ENCODE measurements around the gene PRKCE. TPM values are rescaled to one million over a fixed set of nuclear protein-coding genes. Genes with fewer than 3 reads are reported as not detected.

Gene PRKCE
- total and polyA plus RNA-seq, 2 experiments from 2014 or later = 0.94 to 1.2 TPM

DNA sequence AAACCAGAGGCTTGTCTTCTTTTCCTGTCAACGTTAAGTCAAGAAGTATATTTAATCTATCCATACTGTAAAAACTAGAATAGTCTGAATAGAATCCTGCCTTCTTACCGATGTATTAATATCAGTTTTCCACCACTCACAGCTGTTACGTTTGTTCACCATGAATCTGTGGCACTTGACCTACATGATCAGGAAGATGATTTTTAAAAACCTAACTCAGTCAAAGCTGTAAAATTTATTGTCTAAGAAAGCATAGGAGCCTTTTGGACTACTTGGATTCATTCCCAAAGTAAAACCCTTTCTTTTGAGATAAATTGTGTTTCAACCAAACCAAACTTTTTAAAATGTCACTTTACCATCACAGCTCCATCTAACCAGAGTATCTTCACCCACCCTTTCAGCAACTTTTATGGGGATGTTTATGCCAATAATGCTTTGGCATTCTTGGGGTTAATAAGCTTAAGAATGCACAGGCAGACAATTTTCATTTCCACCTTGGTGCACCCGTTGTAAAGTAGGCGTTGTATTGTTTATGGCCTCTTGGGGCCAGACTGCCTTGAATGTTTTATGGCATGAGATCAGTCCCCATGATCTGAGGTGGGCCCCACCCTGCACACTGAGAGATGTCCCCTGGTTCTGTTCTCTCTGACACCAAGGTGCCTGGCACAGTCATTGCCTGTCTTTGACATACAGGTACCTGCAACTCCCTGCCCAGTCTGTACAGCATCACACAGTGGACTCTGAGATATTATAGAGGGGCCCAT is 469.5 kb downstream of the PRKCE start:
- Mint-ChIP-seq H3K36me3 (ENCODE audit: low read depth) (no peaks in the 10 kb centered on the region), H3K27me3 (ENCODE audit: insufficient read depth, low read depth, poor library complexity) (no peaks in the 10 kb centered on the region), H3K4me3 (no peak overlapping the region), H3K27ac (no peak overlapping the region), H3K9me3 (no peaks in the 10 kb centered on the region), H3K4me1 (peaks cover 7% of the 10 kb centered on the region; the same call in 2 of the 3 replicates)
- Histone ChIP-seq H3F3A (replicated peaks; ENCODE audit: low read depth) (no peaks in the 10 kb centered on the region), H3K27ac (ENCODE audit: low read depth) (no peak overlapping the region), H3K79me2 (replicated peaks; ENCODE audit: insufficient read depth) (no peaks in the 10 kb centered on the region), H3K36me3 (ENCODE audit: insufficient read depth) (no peaks in the 10 kb centered on the region), H3K4me1 (ENCODE audit: insufficient read depth) (peaks cover 8% of the 10 kb centered on the region; the same call in 1 of the 2 replicates), H3K27me3 (ENCODE audit: insufficient read depth) (no peaks in the 10 kb centered on the region), H2AFZ (no peak overlapping the region), H3K4me2 (no peak overlapping the region), H3K9me2 (ENCODE audit: insufficient read depth) (no peaks in the 10 kb centered on the region), H4K20me1 (replicated peaks; ENCODE audit: insufficient read depth) (no peaks in the 10 kb centered on the region), H3K4me3 (no peak overlapping the region)
- TF ChIP-seq, protein P1, sequence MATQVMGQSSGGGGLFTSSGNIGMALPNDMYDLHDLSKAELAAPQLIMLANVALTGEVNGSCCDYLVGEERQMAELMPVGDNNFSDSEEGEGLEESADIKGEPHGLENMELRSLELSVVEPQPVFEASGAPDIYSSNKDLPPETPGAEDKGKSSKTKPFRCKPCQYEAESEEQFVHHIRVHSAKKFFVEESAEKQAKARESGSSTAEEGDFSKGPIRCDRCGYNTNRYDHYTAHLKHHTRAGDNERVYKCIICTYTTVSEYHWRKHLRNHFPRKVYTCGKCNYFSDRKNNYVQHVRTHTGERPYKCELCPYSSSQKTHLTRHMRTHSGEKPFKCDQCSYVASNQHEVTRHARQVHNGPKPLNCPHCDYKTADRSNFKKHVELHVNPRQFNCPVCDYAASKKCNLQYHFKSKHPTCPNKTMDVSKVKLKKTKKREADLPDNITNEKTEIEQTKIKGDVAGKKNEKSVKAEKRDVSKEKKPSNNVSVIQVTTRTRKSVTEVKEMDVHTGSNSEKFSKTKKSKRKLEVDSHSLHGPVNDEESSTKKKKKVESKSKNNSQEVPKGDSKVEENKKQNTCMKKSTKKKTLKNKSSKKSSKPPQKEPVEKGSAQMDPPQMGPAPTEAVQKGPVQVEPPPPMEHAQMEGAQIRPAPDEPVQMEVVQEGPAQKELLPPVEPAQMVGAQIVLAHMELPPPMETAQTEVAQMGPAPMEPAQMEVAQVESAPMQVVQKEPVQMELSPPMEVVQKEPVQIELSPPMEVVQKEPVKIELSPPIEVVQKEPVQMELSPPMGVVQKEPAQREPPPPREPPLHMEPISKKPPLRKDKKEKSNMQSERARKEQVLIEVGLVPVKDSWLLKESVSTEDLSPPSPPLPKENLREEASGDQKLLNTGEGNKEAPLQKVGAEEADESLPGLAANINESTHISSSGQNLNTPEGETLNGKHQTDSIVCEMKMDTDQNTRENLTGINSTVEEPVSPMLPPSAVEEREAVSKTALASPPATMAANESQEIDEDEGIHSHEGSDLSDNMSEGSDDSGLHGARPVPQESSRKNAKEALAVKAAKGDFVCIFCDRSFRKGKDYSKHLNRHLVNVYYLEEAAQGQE (IDR thresholded peaks at IDR 0.05; ENCODE audit: unreplicated experiment) = no peak
- TF ChIP-seq ZNF114 (CRISPR knock-in tag; IDR thresholded peaks at IDR 0.05) = no peak
- TF ChIP-seq JUNB (IDR thresholded peaks at IDR 0.05; ENCODE audit: unreplicated experiment) = no peak
- no peak for TF ChIP-seq EZH2phosphoT487 (IDR thresholded peaks at IDR 0.05; ENCODE audit: unreplicated experiment)
- no peak for TF ChIP-seq CREB1 (CRISPR knock-in tag; IDR thresholded peaks at IDR 0.05; ENCODE audit: low read depth)
- TF ChIP-seq, protein P2, sequence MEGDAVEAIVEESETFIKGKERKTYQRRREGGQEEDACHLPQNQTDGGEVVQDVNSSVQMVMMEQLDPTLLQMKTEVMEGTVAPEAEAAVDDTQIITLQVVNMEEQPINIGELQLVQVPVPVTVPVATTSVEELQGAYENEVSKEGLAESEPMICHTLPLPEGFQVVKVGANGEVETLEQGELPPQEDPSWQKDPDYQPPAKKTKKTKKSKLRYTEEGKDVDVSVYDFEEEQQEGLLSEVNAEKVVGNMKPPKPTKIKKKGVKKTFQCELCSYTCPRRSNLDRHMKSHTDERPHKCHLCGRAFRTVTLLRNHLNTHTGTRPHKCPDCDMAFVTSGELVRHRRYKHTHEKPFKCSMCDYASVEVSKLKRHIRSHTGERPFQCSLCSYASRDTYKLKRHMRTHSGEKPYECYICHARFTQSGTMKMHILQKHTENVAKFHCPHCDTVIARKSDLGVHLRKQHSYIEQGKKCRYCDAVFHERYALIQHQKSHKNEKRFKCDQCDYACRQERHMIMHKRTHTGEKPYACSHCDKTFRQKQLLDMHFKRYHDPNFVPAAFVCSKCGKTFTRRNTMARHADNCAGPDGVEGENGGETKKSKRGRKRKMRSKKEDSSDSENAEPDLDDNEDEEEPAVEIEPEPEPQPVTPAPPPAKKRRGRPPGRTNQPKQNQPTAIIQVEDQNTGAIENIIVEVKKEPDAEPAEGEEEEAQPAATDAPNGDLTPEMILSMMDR (conservative IDR thresholded peaks at IDR 0.05; ENCODE audit: low read depth in 2 of 2) = no peak
- no peak for TF ChIP-seq EZH2 (IDR thresholded peaks at IDR 0.05; ENCODE audit: low read depth, unreplicated experiment)
- no peak for TF ChIP-seq ZNF331 (CRISPR knock-in tag; IDR thresholded peaks at IDR 0.05; ENCODE audit: low read depth)
- TF ChIP-seq STAT1 (IDR thresholded peaks at IDR 0.05; ENCODE audit: unreplicated experiment) = no peak
- TF ChIP-seq, protein P3, sequence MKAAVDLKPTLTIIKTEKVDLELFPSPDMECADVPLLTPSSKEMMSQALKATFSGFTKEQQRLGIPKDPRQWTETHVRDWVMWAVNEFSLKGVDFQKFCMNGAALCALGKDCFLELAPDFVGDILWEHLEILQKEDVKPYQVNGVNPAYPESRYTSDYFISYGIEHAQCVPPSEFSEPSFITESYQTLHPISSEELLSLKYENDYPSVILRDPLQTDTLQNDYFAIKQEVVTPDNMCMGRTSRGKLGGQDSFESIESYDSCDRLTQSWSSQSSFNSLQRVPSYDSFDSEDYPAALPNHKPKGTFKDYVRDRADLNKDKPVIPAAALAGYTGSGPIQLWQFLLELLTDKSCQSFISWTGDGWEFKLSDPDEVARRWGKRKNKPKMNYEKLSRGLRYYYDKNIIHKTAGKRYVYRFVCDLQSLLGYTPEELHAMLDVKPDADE (IDR thresholded peaks at IDR 0.05) = no peak
- TF ChIP-seq POLR2AphosphoS5 (IDR thresholded peaks at IDR 0.05; ENCODE audit: low read depth) = no peak
- TF ChIP-seq, protein P4, sequence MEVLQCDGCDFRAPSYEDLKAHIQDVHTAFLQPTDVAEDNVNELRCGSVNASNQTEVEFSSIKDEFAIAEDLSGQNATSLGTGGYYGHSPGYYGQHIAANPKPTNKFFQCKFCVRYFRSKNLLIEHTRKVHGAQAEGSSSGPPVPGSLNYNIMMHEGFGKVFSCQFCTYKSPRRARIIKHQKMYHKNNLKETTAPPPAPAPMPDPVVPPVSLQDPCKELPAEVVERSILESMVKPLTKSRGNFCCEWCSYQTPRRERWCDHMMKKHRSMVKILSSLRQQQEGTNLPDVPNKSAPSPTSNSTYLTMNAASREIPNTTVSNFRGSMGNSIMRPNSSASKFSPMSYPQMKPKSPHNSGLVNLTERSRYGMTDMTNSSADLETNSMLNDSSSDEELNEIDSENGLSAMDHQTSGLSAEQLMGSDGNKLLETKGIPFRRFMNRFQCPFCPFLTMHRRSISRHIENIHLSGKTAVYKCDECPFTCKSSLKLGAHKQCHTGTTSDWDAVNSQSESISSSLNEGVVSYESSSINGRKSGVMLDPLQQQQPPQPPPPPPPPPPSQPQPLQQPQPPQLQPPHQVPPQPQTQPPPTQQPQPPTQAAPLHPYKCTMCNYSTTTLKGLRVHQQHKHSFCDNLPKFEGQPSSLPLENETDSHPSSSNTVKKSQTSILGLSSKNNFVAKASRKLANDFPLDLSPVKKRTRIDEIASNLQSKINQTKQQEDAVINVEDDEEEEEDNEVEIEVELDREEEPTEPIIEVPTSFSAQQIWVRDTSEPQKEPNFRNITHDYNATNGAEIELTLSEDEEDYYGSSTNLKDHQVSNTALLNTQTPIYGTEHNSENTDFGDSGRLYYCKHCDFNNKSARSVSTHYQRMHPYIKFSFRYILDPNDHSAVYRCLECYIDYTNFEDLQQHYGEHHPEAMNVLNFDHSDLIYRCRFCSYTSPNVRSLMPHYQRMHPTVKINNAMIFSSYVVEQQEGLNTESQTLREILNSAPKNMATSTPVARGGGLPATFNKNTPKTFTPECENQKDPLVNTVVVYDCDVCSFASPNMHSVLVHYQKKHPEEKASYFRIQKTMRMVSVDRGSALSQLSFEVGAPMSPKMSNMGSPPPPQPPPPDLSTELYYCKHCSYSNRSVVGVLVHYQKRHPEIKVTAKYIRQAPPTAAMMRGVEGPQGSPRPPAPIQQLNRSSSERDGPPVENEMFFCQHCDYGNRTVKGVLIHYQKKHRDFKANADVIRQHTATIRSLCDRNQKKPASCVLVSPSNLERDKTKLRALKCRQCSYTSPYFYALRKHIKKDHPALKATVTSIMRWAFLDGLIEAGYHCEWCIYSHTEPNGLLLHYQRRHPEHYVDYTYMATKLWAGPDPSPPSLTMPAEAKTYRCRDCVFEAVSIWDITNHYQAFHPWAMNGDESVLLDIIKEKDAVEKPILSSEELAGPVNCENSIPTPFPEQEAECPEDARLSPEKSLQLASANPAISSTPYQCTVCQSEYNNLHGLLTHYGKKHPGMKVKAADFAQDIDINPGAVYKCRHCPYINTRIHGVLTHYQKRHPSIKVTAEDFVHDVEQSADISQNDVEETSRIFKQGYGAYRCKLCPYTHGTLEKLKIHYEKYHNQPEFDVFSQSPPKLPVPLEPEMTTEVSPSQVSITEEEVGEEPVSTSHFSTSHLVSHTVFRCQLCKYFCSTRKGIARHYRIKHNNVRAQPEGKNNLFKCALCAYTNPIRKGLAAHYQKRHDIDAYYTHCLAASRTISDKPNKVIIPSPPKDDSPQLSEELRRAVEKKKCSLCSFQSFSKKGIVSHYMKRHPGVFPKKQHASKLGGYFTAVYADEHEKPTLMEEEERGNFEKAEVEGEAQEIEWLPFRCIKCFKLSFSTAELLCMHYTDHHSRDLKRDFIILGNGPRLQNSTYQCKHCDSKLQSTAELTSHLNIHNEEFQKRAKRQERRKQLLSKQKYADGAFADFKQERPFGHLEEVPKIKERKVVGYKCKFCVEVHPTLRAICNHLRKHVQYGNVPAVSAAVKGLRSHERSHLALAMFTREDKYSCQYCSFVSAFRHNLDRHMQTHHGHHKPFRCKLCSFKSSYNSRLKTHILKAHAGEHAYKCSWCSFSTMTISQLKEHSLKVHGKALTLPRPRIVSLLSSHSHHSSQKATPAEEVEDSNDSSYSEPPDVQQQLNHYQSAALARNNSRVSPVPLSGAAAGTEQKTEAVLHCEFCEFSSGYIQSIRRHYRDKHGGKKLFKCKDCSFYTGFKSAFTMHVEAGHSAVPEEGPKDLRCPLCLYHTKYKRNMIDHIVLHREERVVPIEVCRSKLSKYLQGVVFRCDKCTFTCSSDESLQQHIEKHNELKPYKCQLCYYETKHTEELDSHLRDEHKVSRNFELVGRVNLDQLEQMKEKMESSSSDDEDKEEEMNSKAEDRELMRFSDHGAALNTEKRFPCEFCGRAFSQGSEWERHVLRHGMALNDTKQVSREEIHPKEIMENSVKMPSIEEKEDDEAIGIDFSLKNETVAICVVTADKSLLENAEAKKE (CRISPR knock-in tag; IDR thresholded peaks at IDR 0.05) = no peak
- no peak for TF ChIP-seq NANOG (IDR thresholded peaks at IDR 0.05; ENCODE audit: borderline replicate concordance)
- ATAC-seq = no peak
- no peak for DNase-seq (ENCODE audit: low spot score)
